Forelimb muscle (tissue), 1 donor: ENCODE results near the gene SPINK9. TPM values are rescaled to one million over a fixed set of nuclear protein-coding genes. Genes with fewer than 3 reads are reported as not detected.
"Not testable (repeated sequence)": the region's sequence is repeated elsewhere in the genome, so short reads cannot be mapped to it uniquely, and the experiment has no call there.

Experiments
- DNase-seq: peaks from one replicate; pipeline ENCODE4 v3.0.0-alpha.2; 2013; ENCODE audit warnings: low read depth
- polyA plus RNA-seq: library from polyadenylated mRNA; unstranded; fragments of 120-200 nt; gene quantifications from one replicate; pipeline ENCODE4 v1.2.1, GENCODE V29; 2013; ENCODE audit not compliant: insufficient read length

The SPINK9 gene
- not detected for polyA plus RNA-seq

DNA sequence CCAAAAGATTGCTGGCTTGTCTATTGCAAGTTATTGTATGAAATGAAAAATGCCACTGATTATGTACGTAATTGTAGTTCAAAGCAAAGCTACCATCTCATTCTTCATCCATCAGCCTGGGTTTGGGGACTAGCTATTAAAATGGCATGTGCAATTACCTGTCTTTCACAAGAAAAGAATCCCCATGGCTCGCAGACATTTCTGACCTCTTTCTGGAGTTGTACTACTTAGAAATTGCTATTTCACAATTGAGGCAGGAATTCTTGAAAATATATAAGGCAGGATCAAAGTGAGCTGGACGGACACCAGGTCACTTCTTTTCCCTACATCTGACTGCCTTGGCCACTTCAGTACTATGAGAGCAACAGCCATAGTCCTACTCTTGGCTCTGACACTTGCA lies at the start of gene SPINK9:
SPINK9 (plus strand) TSS at position 301 of the 400 bp plus-strand sequence; CDS start at position 356, 55 bp downstream.
- DNase-seq: no peak

DNA sequence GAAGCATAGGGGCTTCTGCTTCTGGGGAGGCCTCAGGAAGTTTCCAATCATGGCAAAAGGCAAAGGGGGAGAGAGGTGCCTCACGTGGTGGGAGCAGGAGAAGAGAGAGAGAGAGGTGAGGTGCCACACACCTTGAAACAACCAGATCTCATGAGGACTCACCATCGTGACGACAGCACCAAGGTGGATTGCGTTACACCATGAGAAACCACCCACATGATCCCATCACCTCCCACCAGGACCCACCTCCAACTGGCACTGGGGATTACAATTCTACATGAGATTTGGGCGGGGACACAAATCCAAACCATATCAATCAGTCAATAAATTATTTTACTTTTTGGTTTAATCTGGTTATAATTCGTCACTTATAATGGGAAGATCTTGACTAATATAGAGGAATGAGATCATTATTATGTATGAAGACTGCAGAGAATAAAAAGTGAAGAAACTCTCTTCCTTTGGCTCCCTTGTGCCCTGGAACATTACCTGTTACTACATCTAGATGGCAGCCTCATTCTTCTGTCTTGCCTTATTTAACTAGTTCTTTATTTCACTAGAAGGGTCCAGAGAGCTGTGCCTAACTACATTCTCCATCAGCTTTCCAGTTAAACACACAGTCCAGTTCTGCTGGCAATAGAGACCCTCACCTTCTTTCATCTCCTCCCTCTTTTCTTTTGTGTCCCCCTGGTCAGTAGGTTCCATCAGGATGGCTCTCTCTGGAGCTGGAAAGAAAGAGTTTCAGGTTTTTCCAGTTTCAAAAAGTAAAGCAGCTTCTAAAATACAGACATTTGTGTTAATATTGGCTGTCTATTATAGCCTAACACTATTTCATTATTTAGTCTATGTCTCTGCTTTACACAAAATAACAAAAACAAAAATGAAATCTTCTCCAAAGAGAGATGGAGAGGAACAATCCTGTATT lies 44.8 kb upstream of the SPINK9 start:
- no peak for DNase-seq

DNA sequence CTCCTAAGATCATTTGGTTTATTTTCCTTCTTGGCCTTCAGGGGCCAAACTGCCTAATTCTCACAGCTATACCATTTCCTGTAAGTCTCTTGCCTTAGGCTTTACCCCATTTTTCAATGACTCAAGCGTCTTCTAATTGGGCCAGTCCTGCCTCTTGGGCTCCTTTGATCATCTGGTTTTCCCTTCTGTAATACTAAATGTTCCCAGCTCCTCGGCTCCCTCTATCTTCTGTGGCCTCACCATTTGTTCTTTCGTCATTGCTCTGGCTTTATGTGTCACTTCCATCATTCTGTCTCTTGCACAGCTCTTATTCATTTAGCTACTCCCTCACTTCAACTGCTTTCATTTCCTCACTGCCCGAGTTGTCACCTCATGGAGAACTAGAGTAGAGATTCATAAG lies 37.6 kb upstream of the SPINK9 start:
- DNase-seq: no peak

- no peak for DNase-seq
Observed at GRCh38 chr5:148306446-148306845, 28.9 kb upstream of the SPINK9 start.

DNA sequence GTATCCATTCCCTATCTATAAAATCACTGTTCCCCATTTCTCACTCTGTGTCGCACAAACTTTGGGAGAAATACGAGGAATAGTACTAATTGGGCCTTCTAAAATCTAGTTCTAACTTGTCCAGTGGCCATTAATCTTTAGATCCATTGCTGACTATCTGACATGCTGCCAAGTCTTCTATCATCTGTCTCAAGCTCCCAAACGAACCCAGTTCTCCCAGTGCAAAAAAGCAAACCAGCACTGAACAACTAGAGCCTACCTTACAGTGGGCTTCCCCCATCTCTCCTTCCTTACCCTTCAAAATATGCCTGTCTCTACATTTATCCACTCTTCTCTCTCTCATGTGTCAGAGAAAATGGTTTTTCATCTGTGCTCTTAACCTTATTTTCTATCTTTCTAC lies 26.3 kb upstream of the SPINK9 start:
- no peak for DNase-seq

DNA sequence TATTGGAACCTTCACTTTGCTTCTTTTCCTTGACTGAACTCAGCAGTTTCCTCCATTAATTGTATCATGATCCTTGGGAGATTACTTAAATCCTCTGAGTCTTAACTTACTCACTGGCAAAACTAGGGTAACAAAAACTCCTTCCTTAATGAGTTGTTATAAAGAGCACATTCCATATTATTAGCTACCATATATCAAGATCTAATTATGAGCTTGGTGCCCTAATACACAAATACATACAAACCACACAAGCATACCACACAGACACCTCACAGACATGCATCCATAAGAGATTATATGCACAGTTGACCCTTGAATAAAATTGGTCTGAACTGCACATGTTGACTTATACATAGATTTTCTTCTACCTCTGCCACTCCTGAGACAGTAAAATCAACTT lies 25.6 kb upstream of the SPINK9 start:
- no peak for DNase-seq

DNA sequence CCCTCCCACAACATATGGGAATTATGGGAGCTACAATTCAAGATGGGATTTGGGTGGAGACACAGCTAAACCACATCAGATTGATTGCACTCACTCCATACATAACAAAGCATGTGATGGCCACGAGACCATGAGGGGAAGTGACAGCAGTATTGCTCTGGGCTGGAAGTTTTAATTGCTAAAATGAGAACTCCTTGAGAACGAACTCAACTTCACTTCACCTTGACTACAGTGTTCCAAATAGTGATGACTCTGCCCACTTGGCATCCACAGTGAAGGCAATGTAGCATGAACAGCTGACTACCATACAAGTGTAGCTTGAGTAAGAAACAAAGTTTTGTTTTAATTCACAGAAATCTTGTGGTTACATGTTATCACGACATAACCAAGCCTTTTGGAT lies 23.9 kb upstream of the SPINK9 start:
- no peak for DNase-seq

GRCh38 chr5:148312153-148312552 lies 23.2 kb upstream of the SPINK9 start, which contains the start of gene SPINK7:
TSS of gene SPINK7 (plus strand) at chr5:148312423. CDS start at chr5:148312484, 61 bp downstream.
- no peak for DNase-seq

- no peak for DNase-seq
Observed at GRCh38 chr5:148314187-148314586, 21.2 kb upstream of the SPINK9 start.

DNA sequence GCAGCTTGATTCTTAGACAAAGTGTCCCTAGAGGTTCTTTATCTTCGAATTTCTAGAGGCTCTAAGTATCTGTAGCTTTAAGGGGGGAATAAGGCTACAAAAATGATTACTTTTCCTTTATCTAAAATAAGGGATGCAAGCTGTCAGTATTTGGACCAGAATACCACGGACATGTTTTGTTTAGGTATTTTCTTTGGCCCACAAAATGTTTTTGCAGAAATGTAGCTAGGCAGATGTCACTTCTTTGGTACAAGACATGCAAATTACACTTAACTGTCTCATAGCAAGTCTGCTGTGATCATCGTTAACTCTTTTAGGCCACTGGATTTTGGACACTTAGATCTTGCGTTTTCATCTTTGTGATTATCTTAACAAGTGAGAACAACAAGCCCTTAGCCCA lies 20.6 kb upstream of the SPINK9 start:
- no peak for DNase-seq

GRCh38 chr5:148320011-148320963 lies 15.1 kb upstream of the SPINK9 start:
- not testable (repeated sequence) for DNase-seq

DNA sequence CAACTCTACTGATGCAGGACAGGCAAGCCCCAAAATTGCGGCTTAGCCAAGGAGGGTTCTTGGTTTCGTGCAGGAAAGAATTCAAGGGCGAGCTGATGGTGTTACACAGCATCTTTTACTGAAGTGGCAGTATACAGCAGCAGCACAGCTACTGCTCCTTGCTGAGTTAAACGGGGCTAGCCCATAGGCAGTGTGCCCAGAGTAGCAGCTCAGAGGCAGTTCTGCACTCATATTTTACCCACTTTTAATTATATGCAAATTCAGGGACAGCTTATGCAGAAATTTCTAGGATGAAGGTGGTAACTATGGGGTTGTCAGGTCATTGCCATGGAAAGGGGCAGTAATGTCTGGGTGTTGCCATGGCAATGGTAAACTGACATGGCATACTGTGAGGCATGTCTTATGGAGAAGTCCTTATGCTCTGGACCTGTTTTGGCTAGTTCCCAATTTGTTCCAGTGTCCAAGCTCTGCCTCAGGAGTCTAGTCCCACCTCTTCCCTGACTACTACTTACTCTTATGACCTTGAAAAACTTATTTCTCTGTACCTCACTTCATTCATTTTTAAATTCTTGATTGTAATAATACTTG lies 2.0 kb upstream of the SPINK9 start:
- no peak for DNase-seq

DNA sequence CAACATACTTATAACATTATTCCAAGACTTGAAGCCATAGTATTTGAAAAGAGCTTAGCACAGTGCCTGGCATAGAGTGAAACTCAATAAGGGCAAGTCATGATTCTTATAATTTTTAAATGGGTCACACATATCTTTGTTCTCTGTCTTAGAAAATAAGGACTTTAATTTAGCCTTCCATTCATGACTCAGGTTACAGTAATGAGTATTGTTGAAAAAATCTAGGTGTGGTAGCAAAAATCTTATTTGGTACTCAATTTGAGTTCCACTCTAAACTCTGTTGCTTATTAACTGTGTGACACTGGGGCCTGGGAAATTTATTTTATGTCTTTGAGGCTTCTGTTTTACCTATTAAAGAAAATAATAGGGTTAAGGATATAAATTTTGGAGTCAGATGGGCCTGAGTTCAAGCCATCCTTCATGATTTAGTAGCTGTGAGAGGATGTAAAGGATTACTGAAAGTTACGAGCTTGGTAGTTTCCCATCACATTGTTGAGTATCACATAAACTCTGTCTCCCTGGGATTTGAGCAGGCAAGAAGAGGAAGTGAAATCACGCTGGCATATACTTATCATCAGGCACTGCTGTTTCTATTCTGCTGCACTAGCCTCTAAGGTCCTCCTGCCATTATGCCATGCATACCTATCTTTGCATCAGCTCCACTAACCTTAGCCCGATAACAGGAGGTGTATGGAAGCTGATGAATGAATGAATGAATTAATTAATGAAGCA lies 1.5 kb downstream of the SPINK9 start:
- no peak for DNase-seq

- no peak for DNase-seq
Observed at GRCh38 chr5:148342371-148343045, 7.1 kb downstream of the SPINK9 start.

- no peak for DNase-seq
Observed at GRCh38 chr5:148343046-148343407, 7.7 kb downstream of the SPINK9 start.

DNA sequence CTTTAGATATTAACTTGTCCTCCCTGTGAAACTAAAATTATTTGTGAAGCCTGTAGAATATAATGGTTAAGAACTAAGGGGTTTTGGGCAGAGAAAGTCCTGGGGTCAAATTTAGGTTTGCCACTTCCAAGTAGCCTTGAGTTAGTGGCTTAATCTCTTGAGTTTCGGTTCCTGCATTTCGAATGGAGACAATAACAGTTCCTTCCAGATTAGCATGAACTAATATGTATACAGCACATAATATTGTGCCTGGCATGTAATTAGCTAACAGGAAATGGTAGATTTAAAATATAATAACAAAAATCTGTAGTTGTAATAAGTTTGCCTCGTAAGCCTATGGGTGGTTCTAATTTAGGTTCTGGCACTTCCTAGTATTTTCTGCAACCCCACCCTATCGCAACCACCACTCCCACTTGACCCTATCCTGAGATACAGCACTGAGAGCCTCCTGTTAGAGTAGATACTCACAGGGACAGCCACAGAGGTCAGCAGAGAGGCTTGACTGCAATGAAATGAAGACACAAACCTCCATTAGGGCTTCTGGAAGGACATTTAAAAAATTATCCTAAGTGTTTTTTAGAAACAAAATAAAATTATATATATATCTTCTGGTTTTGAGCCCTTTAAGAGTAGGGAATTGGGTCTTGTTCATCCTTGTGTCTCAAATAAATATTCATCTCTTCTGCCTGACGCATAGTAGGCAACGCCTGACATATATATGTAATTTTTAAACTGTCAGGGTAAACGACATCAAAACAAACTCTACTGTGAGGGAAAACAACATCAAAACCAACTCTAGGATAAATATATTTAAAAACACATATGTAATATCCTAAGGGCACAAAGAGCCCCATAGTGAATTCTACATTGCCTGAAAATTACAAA lies 8.5 kb downstream of the SPINK9 start:
- DNase-seq: no peak

DNA sequence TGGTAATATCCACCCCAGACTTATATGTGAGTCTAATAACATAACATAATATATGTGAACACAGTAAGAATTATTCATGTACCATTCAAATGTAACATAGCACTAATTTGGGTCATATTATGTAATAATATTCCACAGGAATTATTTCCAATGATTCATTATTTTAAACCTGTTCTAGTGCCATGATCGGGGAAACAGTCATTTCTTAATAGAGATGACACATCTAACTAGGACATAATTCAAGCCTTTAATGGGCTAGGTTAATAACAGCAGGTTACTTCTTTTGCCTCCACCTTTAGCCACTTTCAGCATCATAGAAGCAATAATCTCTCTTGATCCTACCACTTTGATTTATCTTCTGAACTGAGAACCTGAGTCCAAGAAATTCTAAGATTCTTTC lies 12.3 kb downstream of the SPINK9 start:
- DNase-seq: no peak

GRCh38 chr5:148352696-148353095 lies 17.3 kb downstream of the SPINK9 start:
- DNase-seq: no peak

GRCh38 chr5:148353634-148354033 lies 18.3 kb downstream of the SPINK9 start:
- DNase-seq: no peak

GRCh38 chr5:148364343-148364742 lies 29.0 kb downstream of the SPINK9 start:
- no peak for DNase-seq
